Transverse colon (tissue), 4 donors: ENCODE measurements around the gene TBATA. TPM values are rescaled to one million over a fixed set of nuclear protein-coding genes. Genes with fewer than 3 reads are reported as not detected.

Source experiments
- DNase-seq: peaks from one replicate; pipeline ENCODE4 v3.0.0-alpha.2; 2019
- H3K27ac ChIP-seq, 4 donors: fragments of 200-600 bp; sonication (generic); 2 replicates each; pipeline ENCODE4 v1.5.1; 2016 to 2018; ENCODE audit warnings: inconsistent platforms in 4 of 4
- H3K27me3 ChIP-seq: fragments of 200-600 bp; sonication (generic); 2 replicates; pipeline ENCODE4 v1.5.1; 2017; ENCODE audit warnings: inconsistent platforms
- H3K36me3 ChIP-seq, 4 donors: fragments of 200-600 bp; sonication (generic); 2 replicates each; pipeline ENCODE4 v1.5.1; 2017 to 2019; ENCODE audit warnings: inconsistent platforms in 4 of 4
- H3K4me1 ChIP-seq, 4 donors: fragments of 200-600 bp; sonication (generic); 2 replicates each; pipeline ENCODE4 v1.5.1; 2017 to 2020; ENCODE audit warnings: inconsistent platforms in 4 of 4
- H3K4me3 ChIP-seq, 4 donors: fragments of 200-600 bp; sonication (generic); 1 replicate in 1 of 4; 2 replicates in 3 of 4; pipeline versions ENCODE4 v1.5.1 to v1.6.1; 2017 to 2019; ENCODE audit warnings: inconsistent platforms in 4 of 4
- H3K9me3 ChIP-seq, 2 donors: fragments of 200-600 bp; sonication (generic); 2 replicates each; pipeline ENCODE4 v1.5.1; 2017 to 2019; ENCODE audit warnings: inconsistent platforms in 2 of 2
- CTCF ChIP-seq, 5 experiments: fragments of 200-600 bp in 3 of 5; fragments of 450-650 bp in 2 of 5; sonication (generic) in 3 of 5; IDR thresholded peaks; 1 replicate in 2 of 5; 2 replicates in 3 of 5; pipeline ENCODE4 v1.5.1; 2016 to 2017; ENCODE audit warnings: antibody characterized with exemption in 5 of 5, inconsistent platforms in 3 of 5, mild to moderate bottlenecking in 2 of 5, moderate library complexity in 1 of 5
- EP300 ChIP-seq: sonication (generic); formaldehyde crosslinking; IDR thresholded peaks from one replicate; pipeline ENCODE4 v1.6.1; 2017; ENCODE audit warnings: antibody characterized with exemption, low read depth
- POLR2A ChIP-seq: fragments of 450-650 bp; IDR thresholded peaks from one replicate; pipeline ENCODE4 v1.6.1; 2016; ENCODE audit warnings: antibody characterized with exemption, mild to moderate bottlenecking, moderate library complexity
- POLR2AphosphoS5 ChIP-seq, 3 donors: sonication (generic); formaldehyde crosslinking; IDR thresholded peaks; one replicate each; pipeline ENCODE4 v1.6.1; 2016; ENCODE audit warnings: antibody characterized with exemption in 3 of 3
- WGBS, 2 donors: methylation state at CpG; one replicate each; pipeline ENCODE4 v1.1.5; 2018; ENCODE audit warnings: low coverage in 1 of 2; 5-methylcytosine and 5-hydroxymethylcytosine counted together
- in situ Hi-C, 4 donors: fragments of 200-750 bp; cut with MboI; loops; one replicate each; pipeline versions ENCODE4 v1.15.0 to v1.15.1; 2017; ENCODE audit warnings: low sequenced_read_pairs in 3 of 4, low pct_ligation_motif_present in 1 of 4, low pct_unique_long_range_greater_than_20kb in 1 of 4
- intact Hi-C: fragments of 100-400 bp; cut with DNase I; formaldehyde crosslinking; loops from one replicate; pipeline ENCODE4 v1.15.1; 2023; ENCODE audit warnings: low total_unique reads
- total RNA-seq, 4 donors: library from RNA; depleted of rRNA; stranded (reverse); fragments of >200 nt; gene quantifications; one replicate each; pipeline ENCODE4 v1.1.0, GENCODE V29; 2016

TBATA gene
- total RNA-seq, 4 donors from 2014 or later: not detected

DNA sequence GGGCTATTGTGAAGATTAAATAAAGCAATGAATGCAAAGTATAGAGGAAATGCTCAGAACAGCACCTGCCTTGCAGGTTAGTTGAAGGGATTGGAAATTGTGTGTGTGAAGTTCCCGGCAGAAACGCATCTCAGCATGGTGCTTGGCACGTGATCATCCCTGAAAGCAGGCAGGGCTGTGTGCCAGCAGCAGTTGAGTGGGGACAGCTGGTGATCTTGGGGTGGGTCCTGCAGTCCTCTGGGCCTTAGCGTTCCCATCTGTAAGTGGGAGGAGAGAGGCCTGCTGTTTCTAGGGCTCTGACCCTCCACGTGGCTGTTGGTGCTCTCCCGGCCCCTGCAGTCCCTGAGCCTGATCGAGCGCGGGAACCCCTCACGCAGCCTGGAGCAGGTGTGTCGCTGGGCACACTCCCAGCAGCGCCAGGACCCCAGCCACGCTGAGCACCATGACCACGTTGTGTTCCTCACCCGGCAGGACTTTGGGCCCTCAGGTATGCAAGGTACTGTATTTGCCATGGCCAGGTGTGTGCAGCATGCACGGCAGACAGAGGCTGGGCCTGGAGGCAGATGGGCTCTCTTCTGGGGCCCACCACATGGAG, 55.3 kb downstream of the TBATA start:
- no peak overlapping the region for H3K27ac ChIP-seq
- no peaks in the 10 kb centered on the region for H3K9me3 ChIP-seq
- peak; percentile 14 for DNase-seq
- TF ChIP-seq POLR2A (no peak), EP300 (no peak), CTCF (IDR thresholded peaks at IDR 0.05) (no peak), POLR2AphosphoS5 (IDR thresholded peaks at IDR 0.05) (no peak)
- 21% methylated on average over 5 of the region's 16 CpGs; no CpG with 5 or more reads in 1 of the 2 donors for WGBS, 2 donors
- H3K36me3 ChIP-seq: no peaks in the 10 kb centered on the region
- in situ Hi-C loops (no loop called here), intact Hi-C loops (no loop called here)
- H3K4me3 ChIP-seq: no peak overlapping the region
- no peaks in the 10 kb centered on the region for H3K27me3 ChIP-seq
- H3K4me1 ChIP-seq: no peaks in the 10 kb centered on the region

- H3K36me3 ChIP-seq: no peaks in the 10 kb centered on the region
- intact Hi-C loops (no loop called here), in situ Hi-C loops (no loop called here)
- no peak for DNase-seq
- 79 to 80% methylated on average over 2 of the region's 2 CpGs for WGBS, 2 donors
- H3K27me3 ChIP-seq: no peaks in the 10 kb centered on the region
- TF ChIP-seq POLR2A (no peak), POLR2AphosphoS5 (IDR thresholded peaks at IDR 0.05) (no peak), EP300 (no peak), CTCF (IDR thresholded peaks at IDR 0.05) (no peak)
- H3K4me3 ChIP-seq: no peak overlapping the region
- no peaks in the 10 kb centered on the region for H3K4me1 ChIP-seq
- no peaks in the 10 kb centered on the region for H3K9me3 ChIP-seq
- H3K27ac ChIP-seq: no peak overlapping the region
These were observed 56.8 kb downstream of the TBATA start for GRCh38 chr10:70728328-70728727.

GRCh38 chr10:70726909-70727495, 58.2 kb downstream of the TBATA start:
- no peak overlapping the region for H3K27ac ChIP-seq
- no peak for DNase-seq
- WGBS, 2 donors: 85% methylated on average over 10 of the region's 10 CpGs; no CpG with 5 or more reads in 1 of the 2 donors
- in situ Hi-C loops (no loop called here), intact Hi-C loops (no loop called here)
- TF ChIP-seq EP300 (no peak), POLR2A (no peak), CTCF (IDR thresholded peaks at IDR 0.05) (no peak), POLR2AphosphoS5 (IDR thresholded peaks at IDR 0.05) (no peak)
- H3K27me3 ChIP-seq: no peaks in the 10 kb centered on the region
- H3K4me3 ChIP-seq: no peak overlapping the region
- no peaks in the 10 kb centered on the region for H3K36me3 ChIP-seq
- H3K4me1 ChIP-seq: no peaks in the 10 kb centered on the region
- no peaks in the 10 kb centered on the region for H3K9me3 ChIP-seq

DNA sequence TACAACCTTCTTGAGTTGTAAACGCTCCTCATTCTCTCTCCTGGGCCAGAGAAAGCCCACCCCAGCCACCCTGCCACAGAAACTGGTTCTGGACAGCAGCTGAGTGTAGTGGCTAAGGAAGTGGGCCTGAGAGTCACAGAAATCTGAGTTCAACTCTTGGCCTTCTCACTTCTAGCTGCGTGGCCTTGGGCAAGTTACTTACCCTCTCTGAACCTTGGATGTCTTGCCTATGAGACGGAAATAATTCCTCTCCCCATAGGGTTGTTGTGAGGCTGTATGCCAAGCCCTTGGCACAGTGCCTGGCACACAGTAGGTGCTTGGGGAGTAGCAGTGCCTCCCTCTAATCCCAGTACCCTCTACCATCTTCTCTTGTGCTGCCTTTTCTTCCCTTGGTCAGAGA, 61.4 kb downstream of the TBATA start:
- no peaks in the 10 kb centered on the region for H3K36me3 ChIP-seq
- no peaks in the 10 kb centered on the region for H3K27me3 ChIP-seq
- H3K4me3 ChIP-seq: no peak overlapping the region
- intact Hi-C loops (no loop called here), in situ Hi-C loops (no loop called here)
- 88 to 100% methylated on average over 1 to 3 of the region's 3 CpGs for WGBS, 2 donors
- no peak overlapping the region for H3K27ac ChIP-seq
- no peaks in the 10 kb centered on the region for H3K4me1 ChIP-seq
- no peaks in the 10 kb centered on the region for H3K9me3 ChIP-seq
- TF ChIP-seq POLR2A (no peak), POLR2AphosphoS5 (IDR thresholded peaks at IDR 0.05) (no peak), CTCF (IDR thresholded peaks at IDR 0.05) (no peak), EP300 (no peak)
- no peak for DNase-seq
